ENCODE results near the gene HOXD12.

Gene HOXD12

DNA sequence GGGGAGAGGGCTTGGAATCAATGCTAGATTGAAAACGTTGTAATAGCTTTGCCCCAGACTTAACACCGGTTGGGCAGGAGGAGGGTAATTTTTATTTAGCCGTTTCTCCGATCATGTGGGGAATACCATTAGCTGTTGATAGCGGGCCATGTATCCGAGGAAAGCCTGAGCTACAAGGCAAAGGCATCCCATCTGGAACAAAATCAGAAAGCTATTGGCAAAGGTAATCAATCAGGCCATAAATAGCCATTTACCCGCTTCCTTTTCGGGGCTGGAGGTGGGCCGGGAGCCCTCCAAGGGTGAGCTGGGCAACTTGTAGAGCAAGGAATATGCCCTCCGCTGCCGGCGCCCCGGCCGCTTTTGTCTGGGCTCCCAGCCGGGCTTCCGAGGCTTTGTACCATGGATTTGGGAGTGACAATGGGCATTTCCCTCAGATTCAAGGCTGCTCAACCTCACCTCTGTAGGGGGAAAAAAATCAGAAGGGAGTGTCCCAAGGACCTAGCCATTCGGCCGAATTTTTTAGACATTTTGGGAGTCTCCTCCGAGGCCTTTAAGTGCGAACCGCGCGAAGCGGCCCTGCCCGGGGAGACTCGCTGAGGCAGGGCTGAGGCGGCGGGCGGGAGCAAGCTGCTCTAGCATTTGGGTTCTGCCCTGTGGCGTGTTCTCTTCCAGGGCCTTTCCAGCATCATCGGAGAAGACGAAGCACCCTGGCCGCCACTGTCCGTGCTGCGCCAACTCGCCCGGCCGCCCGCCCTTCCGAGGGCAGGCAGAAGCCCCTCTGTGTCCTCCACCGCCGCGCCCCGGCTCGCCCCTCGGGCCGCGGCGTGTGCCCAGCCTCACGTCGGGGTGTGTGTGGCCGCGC is 21.8 kb downstream of the HOXD12 start:
- Histone ChIP-seq H3K9ac (ENCODE audit: insufficient read length, low read depth) (no peak overlapping the region), H3K36me3 (ENCODE audit: insufficient read depth, insufficient read length, low read length) (peaks cover 9% of the 10 kb centered on the region), H3K27me3 (ENCODE audit: insufficient read depth, insufficient read length) (peaks cover 99% of the 10 kb centered on the region), H3K4me1 (ENCODE audit: insufficient read depth, insufficient read length) (peaks cover 3% of the 10 kb centered on the region), H3K9me3 (ENCODE audit: insufficient read depth, low read length) (peaks cover 10% of the 10 kb centered on the region; the same call in 1 of the 2 replicates), H3K4me3 (ENCODE audit: insufficient read length, low read depth) (no peak overlapping the region)
- TF ChIP-seq SUZ12 (IDR thresholded peaks at IDR 0.05; ENCODE audit: extremely low read depth, insufficient read depth, insufficient read length) (peak; percentile 98), YY1 (IDR thresholded peaks at IDR 0.05; ENCODE audit: insufficient read depth, insufficient read length) (no peak)
- DNase-seq (ENCODE audit: low read depth, low spot score): no peak

DNA sequence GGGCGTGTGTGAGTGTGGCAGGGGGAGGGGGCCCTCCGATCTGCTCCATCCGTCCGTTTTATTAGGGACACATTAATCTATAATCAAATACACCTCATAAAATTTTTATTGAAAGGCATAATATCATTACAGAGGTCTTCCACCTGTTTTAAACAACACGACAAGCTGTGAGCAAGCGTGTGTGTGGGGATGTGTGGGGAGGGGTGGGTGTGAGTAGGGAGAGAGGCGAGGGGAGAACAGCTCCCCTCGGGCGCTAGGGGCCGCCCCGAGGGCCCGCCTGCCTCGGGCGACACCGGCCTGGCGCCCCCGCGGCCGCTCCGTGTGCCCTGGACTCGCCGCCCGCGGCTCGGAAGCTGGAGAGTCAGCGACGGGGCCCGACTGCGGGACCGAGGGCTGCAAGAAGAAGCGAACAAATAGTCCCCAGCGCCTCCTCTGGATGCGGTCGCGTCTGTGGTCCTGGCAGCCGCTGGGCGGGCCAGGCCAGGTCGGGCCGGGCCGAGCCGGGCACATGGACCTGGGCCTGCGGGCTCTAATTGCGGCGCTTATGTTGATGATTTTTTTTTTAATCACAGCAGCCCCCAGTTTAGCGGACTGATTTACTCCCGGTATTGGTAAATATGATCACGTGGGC is 22.6 kb downstream of the HOXD12 start:
- peaks cover 99% of the 10 kb centered on the region for H3K27me3 ChIP-seq (ENCODE audit: insufficient read depth, insufficient read length)
- no peak overlapping the region for H3K9ac ChIP-seq (ENCODE audit: insufficient read length, low read depth)
- H3K36me3 ChIP-seq (ENCODE audit: insufficient read depth, insufficient read length, low read length): peaks cover 5% of the 10 kb centered on the region

DNA sequence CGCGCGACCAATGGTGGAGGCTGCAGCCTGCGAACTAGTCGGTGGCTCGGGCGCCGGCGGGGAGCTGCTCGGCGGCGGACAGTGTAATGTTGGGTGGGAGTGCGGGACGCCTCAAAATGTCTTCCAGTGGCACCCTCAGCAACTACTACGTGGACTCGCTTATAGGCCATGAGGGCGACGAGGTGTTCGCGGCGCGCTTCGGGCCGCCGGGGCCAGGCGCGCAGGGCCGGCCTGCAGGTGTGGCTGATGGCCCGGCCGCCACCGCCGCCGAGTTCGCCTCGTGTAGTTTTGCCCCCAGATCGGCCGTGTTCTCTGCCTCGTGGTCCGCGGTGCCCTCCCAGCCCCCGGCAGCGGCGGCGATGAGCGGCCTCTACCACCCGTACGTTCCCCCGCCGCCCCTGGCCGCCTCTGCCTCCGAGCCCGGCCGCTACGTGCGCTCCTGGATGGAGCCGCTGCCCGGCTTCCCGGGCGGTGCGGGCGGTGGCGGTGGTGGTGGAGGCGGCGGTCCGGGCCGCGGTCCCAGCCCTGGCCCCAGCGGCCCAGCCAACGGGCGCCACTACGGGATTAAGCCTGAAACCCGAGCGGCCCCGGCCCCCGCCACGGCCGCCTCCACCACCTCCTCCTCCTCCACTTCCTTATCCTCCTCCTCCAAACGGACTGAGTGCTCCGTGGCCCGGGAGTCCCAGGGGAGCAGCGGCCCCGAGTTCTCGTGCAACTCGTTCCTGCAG is 23.3 kb downstream of the HOXD12 start, which contains the start of gene HOXD9:
TSS of gene HOXD9 (plus strand) at position 37 of the 728 bp plus-strand sequence. CDS start at position 87, 50 bp downstream.
- H3K9me3 ChIP-seq (ENCODE audit: insufficient read depth, low read length): no peaks in the 10 kb centered on the region; the same call in 1 of the 2 replicates
- peak within 1 kb of the TSS; percentile 62 for H3K9ac ChIP-seq (ENCODE audit: insufficient read length, low read depth)
- peak within 1 kb of the TSS; percentile 55 for H3K4me3 ChIP-seq (ENCODE audit: insufficient read length, low read depth)
- peaks cover 99% of the 10 kb centered on the region for H3K27me3 ChIP-seq (ENCODE audit: insufficient read depth, insufficient read length)
- no peaks in the 10 kb centered on the region for H3K36me3 ChIP-seq (ENCODE audit: insufficient read depth, insufficient read length, low read length)
- H3K4me1 ChIP-seq (ENCODE audit: insufficient read depth, insufficient read length): peaks cover 3% of the 10 kb centered on the region
- DNase-seq (ENCODE audit: low read depth, low spot score): no peak
- TF ChIP-seq SUZ12 (IDR thresholded peaks at IDR 0.05; ENCODE audit: extremely low read depth, insufficient read depth, insufficient read length) (peak; percentile 15), YY1 (IDR thresholded peaks at IDR 0.05; ENCODE audit: insufficient read depth, insufficient read length) (no peak), ZNF274 (IDR thresholded peaks at IDR 0.05; ENCODE audit: low read depth, low read length) (no peak)

More for the DNA sequence above, 22.6 kb downstream of the HOXD12 start:
- H3K9me3 ChIP-seq (ENCODE audit: insufficient read depth, low read length): peaks cover 4% of the 10 kb centered on the region; the same call in 1 of the 2 replicates
- H3K4me3 ChIP-seq (ENCODE audit: insufficient read length, low read depth): peak overlapping the region; percentile 55
- peaks cover 3% of the 10 kb centered on the region for H3K4me1 ChIP-seq (ENCODE audit: insufficient read depth, insufficient read length)
- no peak for TF ChIP-seq YY1 (IDR thresholded peaks at IDR 0.05; ENCODE audit: insufficient read depth, insufficient read length)
- no peak for TF ChIP-seq ZNF274 (IDR thresholded peaks at IDR 0.05; ENCODE audit: low read depth, low read length)
- peak; percentile 32 for TF ChIP-seq SUZ12 (IDR thresholded peaks at IDR 0.05; ENCODE audit: extremely low read depth, insufficient read depth, insufficient read length)
- no peak for DNase-seq (ENCODE audit: low read depth, low spot score)

DNA sequence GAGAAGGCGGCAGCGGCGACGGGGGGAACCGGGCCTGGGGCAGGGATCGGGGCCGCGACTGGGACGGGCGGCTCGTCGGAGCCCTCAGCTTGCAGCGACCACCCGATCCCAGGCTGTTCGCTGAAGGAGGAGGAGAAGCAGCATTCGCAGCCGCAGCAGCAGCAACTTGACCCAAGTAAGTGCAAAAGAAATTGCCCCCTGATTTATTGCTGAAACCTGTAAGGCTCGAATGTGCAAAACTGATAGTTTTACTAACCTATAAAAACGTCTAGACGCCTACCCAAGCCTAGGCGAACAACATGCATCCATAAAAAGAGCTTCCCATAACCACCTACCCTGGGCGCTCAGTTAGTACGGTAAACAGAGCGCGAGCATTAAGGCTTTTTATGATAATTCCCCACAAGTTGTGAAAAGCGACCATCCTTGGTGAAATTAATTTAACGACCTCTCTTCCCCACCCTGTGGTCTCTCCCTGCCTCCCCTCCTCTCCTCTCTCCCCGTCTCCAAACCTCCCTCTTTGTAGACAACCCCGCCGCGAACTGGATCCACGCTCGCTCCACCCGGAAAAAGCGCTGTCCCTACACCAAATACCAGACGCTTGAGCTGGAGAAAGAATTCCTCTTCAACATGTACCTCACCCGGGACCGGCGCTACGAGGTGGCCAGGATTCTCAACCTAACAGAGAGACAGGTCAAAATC is 24.0 kb downstream of the HOXD12 start:
- H3K9ac ChIP-seq (ENCODE audit: insufficient read length, low read depth): no peak overlapping the region
- TF ChIP-seq SUZ12 (IDR thresholded peaks at IDR 0.05; ENCODE audit: extremely low read depth, insufficient read depth, insufficient read length) (peak; percentile 80), ZNF274 (IDR thresholded peaks at IDR 0.05; ENCODE audit: low read depth, low read length) (no peak), YY1 (IDR thresholded peaks at IDR 0.05; ENCODE audit: insufficient read depth, insufficient read length) (no peak)
- H3K27me3 ChIP-seq (ENCODE audit: insufficient read depth, insufficient read length): peaks cover 99% of the 10 kb centered on the region
- H3K9me3 ChIP-seq (ENCODE audit: insufficient read depth, low read length): no peaks in the 10 kb centered on the region; the same call in 1 of the 2 replicates
- H3K36me3 ChIP-seq (ENCODE audit: insufficient read depth, insufficient read length, low read length): no peaks in the 10 kb centered on the region
- peaks cover 3% of the 10 kb centered on the region for H3K4me1 ChIP-seq (ENCODE audit: insufficient read depth, insufficient read length)
- peak overlapping the region; percentile 55 for H3K4me3 ChIP-seq (ENCODE audit: insufficient read length, low read depth)
- no peak for DNase-seq (ENCODE audit: low read depth, low spot score)

DNA sequence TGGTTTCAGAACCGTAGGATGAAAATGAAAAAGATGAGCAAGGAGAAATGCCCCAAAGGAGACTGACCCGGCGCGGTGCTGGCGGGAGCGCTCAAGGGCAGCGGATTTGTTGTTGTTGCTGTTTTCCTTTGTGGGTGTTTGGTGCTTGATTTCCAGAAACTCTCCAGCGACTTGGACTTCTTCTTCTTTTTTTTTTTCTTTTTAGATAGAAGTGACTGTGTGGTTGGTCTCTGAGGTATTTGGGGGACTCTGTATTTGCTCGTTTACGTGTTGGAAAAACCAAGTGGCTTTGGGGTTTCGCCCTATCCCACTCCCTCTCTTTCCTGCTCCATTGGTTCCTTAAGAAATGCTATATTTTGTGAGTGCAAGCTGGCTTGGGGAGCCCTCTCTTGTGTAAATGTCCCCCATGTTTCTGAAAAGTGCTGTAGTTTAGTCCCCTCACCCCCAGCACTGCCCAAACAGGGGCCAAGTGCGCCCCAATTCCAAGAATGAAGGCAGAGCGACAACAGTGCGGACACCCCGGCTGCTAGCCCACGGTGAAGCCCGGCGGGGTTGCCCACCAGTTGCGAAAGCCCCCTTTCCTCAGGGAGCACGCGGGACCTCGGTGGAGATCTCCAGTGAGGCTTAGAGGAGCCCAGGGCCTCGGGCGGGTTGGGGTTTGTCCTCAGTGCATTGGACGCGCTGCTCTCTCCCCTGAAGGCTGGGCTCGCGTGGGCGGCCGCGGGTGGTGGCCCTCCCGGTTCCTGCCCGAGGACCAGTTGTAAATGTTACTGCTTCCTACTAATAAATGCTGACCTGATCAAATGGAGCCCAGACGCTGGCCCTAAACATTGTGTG is 24.7 kb downstream of the HOXD12 start:
- Histone ChIP-seq H3K9me3 (ENCODE audit: insufficient read depth, low read length) (no peaks in the 10 kb centered on the region), H3K36me3 (ENCODE audit: insufficient read depth, insufficient read length, low read length) (no peaks in the 10 kb centered on the region), H3K4me3 (ENCODE audit: insufficient read length, low read depth) (no peak overlapping the region), H3K27me3 (ENCODE audit: insufficient read depth, insufficient read length) (peaks cover 100% of the 10 kb centered on the region), H3K9ac (ENCODE audit: insufficient read length, low read depth) (no peak overlapping the region), H3K4me1 (ENCODE audit: insufficient read depth, insufficient read length) (peaks cover 8% of the 10 kb centered on the region)
- TF ChIP-seq SUZ12 (IDR thresholded peaks at IDR 0.05; ENCODE audit: extremely low read depth, insufficient read depth, insufficient read length) (no peak), YY1 (IDR thresholded peaks at IDR 0.05; ENCODE audit: insufficient read depth, insufficient read length) (no peak), ZNF274 (IDR thresholded peaks at IDR 0.05; ENCODE audit: low read depth, low read length) (no peak)
- DNase-seq (ENCODE audit: low read depth, low spot score): no peak

Data from NT2/D1 (cell line).